SHP77 treated with DMSO at 0.1 percent for 48 hours (cell line): ENCODE measurements around the gene HS1BP3.

Experiments
- DNase-seq: peaks from one replicate; lab custom pipeline; 2025; lab: John Stamatoyannopoulos, UW

HS1BP3 gene

DNA sequence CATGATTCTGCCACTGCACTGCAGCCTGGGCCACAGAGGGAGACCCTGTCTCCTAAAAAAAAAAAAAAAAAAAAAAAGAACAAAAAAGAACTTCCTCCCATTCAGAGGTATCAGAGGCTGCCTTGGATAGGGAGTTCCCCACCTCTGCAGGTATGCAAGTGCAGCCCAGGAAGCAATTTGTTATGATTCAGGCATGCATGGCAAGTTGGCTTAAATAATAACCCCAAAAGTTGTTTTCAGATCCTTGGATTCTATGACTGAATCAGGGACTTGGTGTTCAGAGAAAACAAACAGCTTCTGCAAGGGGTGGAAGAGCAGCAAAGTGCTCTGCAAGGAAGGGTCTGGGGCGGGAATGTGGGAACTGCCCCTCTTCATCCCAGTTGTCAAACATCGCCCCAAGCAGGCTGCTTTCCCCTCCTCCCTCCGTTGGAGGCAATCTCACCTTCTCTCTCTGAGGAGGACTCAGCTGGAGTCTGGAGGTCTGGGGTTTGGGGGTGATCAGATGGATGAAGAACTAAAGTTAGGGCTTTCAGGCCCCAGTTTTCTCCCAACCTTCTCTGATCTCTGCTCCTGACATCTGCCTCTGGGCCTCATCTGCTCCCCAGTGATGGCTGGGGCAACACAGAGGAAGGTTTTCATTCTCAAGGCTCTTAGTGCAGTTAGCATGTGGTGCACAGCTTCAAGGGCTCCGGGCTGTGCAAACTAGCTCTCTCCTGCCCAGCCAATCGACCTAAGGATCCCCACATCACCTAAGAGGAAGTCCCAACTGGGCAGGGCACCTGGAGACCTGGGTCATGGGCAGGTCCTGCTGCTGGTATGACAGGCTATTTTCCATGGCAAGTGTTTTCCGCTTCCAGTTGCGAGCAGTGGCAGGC lies 12.5 kb upstream of the HS1BP3 start:
- no peak for DNase-seq

GRCh38 chr2:20662308-20662937 lies 11.5 kb upstream of the HS1BP3 start:
- no peak for DNase-seq

GRCh38 chr2:20661421-20662307 lies 10.8 kb upstream of the HS1BP3 start:
- peak; percentile 7 for DNase-seq

GRCh38 chr2:20660506-20661420 lies 9.9 kb upstream of the HS1BP3 start:
- no peak for DNase-seq

GRCh38 chr2:20657522-20658235 lies 6.8 kb upstream of the HS1BP3 start:
- no peak for DNase-seq

- DNase-seq: no peak
Observed at GRCh38 chr2:20656561-20656960, 5.7 kb upstream of the HS1BP3 start.

GRCh38 chr2:20654535-20654813 lies 3.6 kb upstream of the HS1BP3 start:
- no peak for DNase-seq

DNA sequence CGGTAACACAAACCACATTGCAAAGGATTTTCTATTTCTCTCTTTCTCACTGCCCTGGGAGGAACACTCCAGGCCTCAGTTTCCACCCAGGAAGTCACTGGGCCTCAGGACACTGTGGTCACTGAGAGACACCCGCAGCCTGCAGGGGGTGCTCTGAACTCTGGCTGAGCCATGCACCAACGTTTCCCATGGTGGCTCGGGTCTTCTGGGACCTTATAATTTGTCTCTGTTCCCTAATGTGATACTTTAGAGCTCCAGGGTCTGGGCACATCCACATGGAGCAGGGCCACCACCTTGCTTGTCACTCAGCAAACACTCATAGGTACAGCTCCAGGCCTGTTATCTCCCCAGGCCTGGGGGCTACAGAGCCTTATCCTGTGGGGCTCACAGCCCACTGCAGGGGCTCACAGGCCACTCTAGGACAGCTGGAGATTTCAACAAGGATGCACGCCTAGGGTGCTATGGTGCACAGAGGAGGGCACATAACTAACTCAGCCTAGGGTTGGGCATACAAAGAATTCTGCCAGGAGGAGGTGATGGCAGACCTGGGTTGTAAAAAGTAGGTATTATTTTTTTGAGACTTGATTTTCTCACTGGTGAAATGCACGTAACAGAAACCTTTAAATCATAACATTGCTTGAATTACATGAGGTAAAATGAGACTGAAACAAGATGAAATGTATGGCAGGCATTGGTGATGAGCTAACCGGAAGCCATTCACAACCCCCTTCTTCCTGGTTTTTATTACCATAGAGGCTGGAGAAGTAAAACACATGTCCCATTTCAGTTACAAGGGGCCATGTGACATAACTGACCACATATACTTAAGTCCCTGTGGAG lies 3.0 kb upstream of the HS1BP3 start:
- DNase-seq: no peak

GRCh38 chr2:20652673-20653575 lies 2.0 kb upstream of the HS1BP3 start:
- no peak for DNase-seq

- DNase-seq: no peak
Observed at GRCh38 chr2:20652141-20652540, 1.2 kb upstream of the HS1BP3 start.

DNA sequence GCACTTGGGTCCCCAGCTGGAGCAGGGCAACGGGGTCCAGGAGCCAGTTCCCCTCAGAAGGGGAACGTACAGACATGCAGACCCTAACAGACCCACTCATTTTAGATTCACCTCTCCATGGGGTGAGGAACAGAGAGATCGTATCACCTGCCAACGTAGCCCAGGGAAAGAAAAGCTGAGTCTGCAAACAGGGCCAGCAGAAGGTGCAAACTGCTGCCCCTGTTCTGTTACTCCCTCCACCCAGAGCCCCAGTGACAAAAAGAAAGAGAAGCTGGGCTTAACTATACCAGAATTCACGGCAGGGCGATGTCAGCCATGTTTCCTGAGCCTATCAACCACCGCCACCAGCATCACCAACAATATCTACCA lies 817 bp upstream of the HS1BP3 start:
- no peak for DNase-seq

GRCh38 chr2:20650393-20650876 lies 463 bp downstream of the HS1BP3 start:
- DNase-seq: no peak

DNA sequence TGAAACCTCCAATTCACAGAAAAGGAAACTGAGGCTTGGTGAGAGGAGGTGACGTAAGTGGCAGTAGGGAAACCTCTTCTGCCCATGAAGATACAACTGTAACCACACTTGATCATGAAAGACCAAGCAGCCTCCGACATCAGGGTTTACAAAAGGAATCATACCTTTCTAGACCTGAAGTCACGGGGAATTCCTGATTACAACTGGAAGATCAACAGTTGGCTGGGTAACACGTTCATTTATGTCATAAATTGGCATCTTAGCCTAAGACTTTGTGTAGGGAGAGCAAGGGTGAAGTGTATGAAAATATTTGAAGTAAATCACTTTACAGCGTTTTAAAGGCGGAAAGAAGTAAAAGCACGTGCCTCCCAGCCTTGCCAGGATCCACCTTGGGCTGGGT lies 922 bp downstream of the HS1BP3 start:
- DNase-seq: no peak

GRCh38 chr2:20649576-20649975 lies 1.3 kb downstream of the HS1BP3 start:
- DNase-seq: no peak

- DNase-seq: no peak
Observed at GRCh38 chr2:20648831-20649230, 2.1 kb downstream of the HS1BP3 start.

DNA sequence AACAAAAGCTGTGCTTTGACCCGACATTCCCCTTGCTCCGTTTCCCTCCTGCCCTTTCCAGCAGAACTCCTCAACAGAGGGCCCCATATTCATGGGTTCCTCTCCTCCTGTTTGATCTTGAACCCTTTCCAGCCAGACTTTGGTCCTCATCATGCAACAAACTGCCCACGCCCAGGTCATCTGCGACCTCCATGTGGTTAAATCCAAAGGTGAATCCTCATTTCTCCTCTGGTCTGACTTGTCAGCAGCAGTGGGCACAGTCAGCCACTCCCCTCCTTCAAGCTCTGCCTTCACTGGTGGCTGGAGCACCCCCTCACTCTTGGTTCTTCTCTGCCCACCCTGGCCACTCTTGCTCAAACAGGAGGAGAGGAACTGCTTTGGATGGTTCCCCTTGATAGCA lies 2.7 kb downstream of the HS1BP3 start:
- no peak for DNase-seq

DNA sequence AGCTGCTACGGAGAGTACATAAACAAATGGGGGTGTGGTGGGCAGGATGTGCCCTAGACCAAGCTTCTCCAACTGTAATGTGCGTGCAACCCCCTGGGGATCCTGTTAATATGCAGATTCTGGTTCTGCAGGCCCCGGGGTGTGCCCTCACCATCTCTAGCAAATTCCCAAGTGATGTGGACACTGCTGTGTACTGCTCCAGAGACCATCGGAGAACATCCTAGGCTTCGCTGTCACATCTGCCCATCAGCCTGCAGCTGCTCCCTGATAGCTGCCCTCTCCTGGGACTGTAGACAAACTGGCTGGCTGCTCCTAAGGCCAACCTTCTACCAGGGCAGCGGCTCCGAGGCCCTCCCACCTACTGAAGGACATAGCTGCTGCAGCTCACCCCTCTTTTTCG lies 3.2 kb downstream of the HS1BP3 start:
- no peak for DNase-seq

DNA sequence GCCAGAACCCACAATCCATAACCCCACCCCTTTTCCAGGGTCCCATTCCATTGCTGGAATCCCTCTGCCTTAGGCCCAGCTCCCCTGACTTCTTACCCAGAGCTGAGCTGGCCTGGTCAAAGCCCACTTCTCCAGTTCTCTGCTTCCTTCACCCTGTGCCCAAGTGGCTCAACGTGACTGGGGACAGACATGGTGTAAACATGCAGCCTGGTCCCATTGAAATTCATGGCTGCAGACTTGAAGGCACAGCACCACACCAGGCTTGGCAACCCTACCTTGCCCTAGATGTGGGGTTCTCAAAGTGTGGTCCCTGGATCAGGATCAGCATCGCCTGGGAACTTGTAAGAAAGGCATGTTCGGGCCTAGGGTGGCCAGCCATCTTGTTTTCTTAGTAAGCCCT lies 3.7 kb downstream of the HS1BP3 start:
- DNase-seq: no peak

DNA sequence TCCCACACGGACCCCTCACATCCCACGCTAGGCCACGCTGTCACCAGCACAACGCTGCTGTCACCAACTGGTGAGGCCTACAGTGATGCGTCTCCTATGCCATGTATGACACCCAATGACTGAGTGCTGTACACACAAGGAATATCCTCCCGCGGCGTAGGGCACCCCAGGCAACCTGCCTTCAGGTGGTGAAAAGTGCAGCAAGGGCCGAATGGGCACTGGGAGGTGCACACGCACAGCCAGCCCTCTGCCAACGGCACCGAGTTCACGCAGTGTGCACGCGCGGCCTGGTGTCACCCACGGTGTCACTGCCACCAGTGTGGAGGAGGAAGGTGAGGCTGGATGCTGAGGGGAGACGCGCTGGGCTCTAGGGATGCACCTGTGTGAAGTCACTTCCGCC lies 4.5 kb downstream of the HS1BP3 start:
- DNase-seq: no peak
